H1 (cell line): ENCODE data around the gene MED31. TPM values are rescaled to one million over a fixed set of nuclear protein-coding genes. Genes with fewer than 3 reads are reported as not detected.

ENCODE experiments used
- CTCF ChIA-PET: fragments of 300-600 bp; sonication (Branson Sonifier 250); formaldehyde crosslinking; loops from one replicate; lab custom pipeline; 2021; ENCODE audit not compliant: partially characterized antibody; lab: Charles Lee
- POLR2A ChIA-PET: fragments of 300-600 bp; sonication (Branson Sonifier 250); formaldehyde crosslinking; loops from one replicate; lab custom pipeline; 2021; ENCODE audit warnings: inconsistent platforms; ENCODE audit not compliant: partially characterized antibody; lab: Charles Lee
- DNase-seq, 2 experiments: peaks; one replicate each; pipeline versions ENCODE4 v3.0.0 to v3.0.0-alpha.2; 2010 to 2022; ENCODE audit warnings: low spot score in 2 of 2, low read depth in 1 of 2, mixed read lengths in 1 of 2
- FAIRE-seq: peaks from 2 replicates; lab custom pipeline; 2011; peaks lifted over from hg19 to GRCh38; lab: Jason Lieb, UNC
- H2AFZ ChIP-seq: 2 replicates; pipeline ENCODE4 v1.8.1; 2012; ENCODE audit warnings: low read length, inconsistent platforms
- H2AK5ac ChIP-seq: 2 replicates; pipeline ENCODE4 v1.6.1; 2013; ENCODE audit warnings: low read depth, low read length
- H2BK120ac ChIP-seq: replicated peaks from 2 replicates; pipeline ENCODE3; 2013; ENCODE audit warnings: low read depth, low read length, inconsistent platforms
- H2BK12ac ChIP-seq: 2 replicates; pipeline ENCODE4 v1.6.1; 2013; ENCODE audit warnings: low read depth, low read length
- H2BK15ac ChIP-seq: 2 replicates; pipeline ENCODE4 v1.6.1; 2013; ENCODE audit warnings: low read length
- H2BK20ac ChIP-seq: 2 replicates; pipeline ENCODE4 v1.6.1; 2013; ENCODE audit warnings: low read length
- H2BK5ac ChIP-seq: 2 replicates; pipeline ENCODE4 v1.6.1; 2013; ENCODE audit warnings: low read depth, low read length
- H3K14ac ChIP-seq: 2 replicates; pipeline ENCODE4 v1.6.1; 2013; ENCODE audit warnings: inconsistent platforms; ENCODE audit not compliant: insufficient read length
- H3K18ac ChIP-seq: 2 replicates; pipeline ENCODE4 v1.6.1; 2013; ENCODE audit warnings: low read length; ENCODE audit errors: extremely low read depth
- H3K23ac ChIP-seq: 2 replicates; pipeline ENCODE4 v1.6.1; 2013; ENCODE audit warnings: inconsistent platforms; ENCODE audit not compliant: insufficient read length
- H3K23me2 ChIP-seq: 2 replicates; pipeline ENCODE4 v1.6.1; 2013; ENCODE audit warnings: low read depth, low read length
- H3K27ac ChIP-seq: 2 replicates; pipeline ENCODE4 v1.6.1; 2011; ENCODE audit warnings: low read depth, low read length, inconsistent platforms
- H3K27me3 ChIP-seq, 4 experiments: replicated peaks in 1 of 4; 1 replicate in 1 of 4; 2 replicates in 3 of 4; pipeline versions ENCODE4 v1.6.1 to v1.8.1; 2011 to 2013; ENCODE audit warnings: low read length in 3 of 4, mild to moderate bottlenecking in 3 of 4, inconsistent platforms in 2 of 4, mixed read lengths in 2 of 4, moderate library complexity in 1 of 4; ENCODE audit not compliant: control insufficient read depth in 3 of 4, insufficient read depth in 3 of 4; ENCODE audit errors: extremely low read depth in 1 of 4
- H3K36me3 ChIP-seq, 4 experiments: 2 replicates each; pipeline versions ENCODE4 v1.6.1 to v1.8.1; 2011 to 2013; ENCODE audit warnings: mild to moderate bottlenecking in 4 of 4, low read length in 3 of 4, moderate library complexity in 2 of 4, control low read depth in 1 of 4, inconsistent platforms in 1 of 4; ENCODE audit not compliant: insufficient read depth in 4 of 4, control insufficient read depth in 2 of 4
- H3K4ac ChIP-seq: replicated peaks from 2 replicates; pipeline ENCODE3; 2013; ENCODE audit warnings: low read length, low read depth, mixed read lengths, inconsistent platforms; ENCODE audit not compliant: insufficient read length
- H3K4me1 ChIP-seq, 4 experiments: replicated peaks in 1 of 4; 1 replicate in 1 of 4; 2 replicates in 3 of 4; pipeline versions ENCODE4 v1.6.1 to v1.8.1; 2011 to 2013; ENCODE audit warnings: low read length in 3 of 4, inconsistent platforms in 2 of 4, mixed read lengths in 1 of 4; ENCODE audit not compliant: insufficient read depth in 4 of 4, control insufficient read depth in 3 of 4
- H3K4me2 ChIP-seq, 2 experiments: 2 replicates each; pipeline versions ENCODE4 v1.6.1 to v1.8.1; 2011 to 2013; ENCODE audit warnings: low read depth in 2 of 2, low read length in 2 of 2, control low read depth in 1 of 2, inconsistent platforms in 1 of 2, mild to moderate bottlenecking in 1 of 2; ENCODE audit not compliant: insufficient read depth in 1 of 2
- H3K4me3 ChIP-seq, 4 experiments: fragments of 200-600, 300-600 bp in 1 of 4; sonication (generic), shearing (Covaris generic), sonication (Bioruptor Twin) in 1 of 4; 2 replicates each; pipeline versions ENCODE4 v1.5.1 to v1.8.1; 2011 to 2016; ENCODE audit warnings: low read length in 4 of 4, low read depth in 3 of 4, control low read depth in 2 of 4, inconsistent platforms in 2 of 4, mild to moderate bottlenecking in 2 of 4, mixed read lengths in 1 of 4, moderate library complexity in 1 of 4; ENCODE audit not compliant: insufficient read depth in 2 of 4; ENCODE audit errors: extremely low read depth in 1 of 4
- H3K56ac ChIP-seq: replicated peaks from 2 replicates; pipeline ENCODE3; 2013; ENCODE audit warnings: low read depth, mild to moderate bottlenecking, mixed read lengths, low read length, inconsistent platforms; ENCODE audit not compliant: insufficient read length
- H3K79me1 ChIP-seq: 2 replicates; pipeline ENCODE4 v1.6.1; 2013; ENCODE audit warnings: low read depth, low read length, control low read depth
- H3K79me2 ChIP-seq, 2 experiments: 2 replicates each; pipeline versions ENCODE4 v1.6.1 to v1.8.1; 2012 to 2013; ENCODE audit warnings: low read length in 2 of 2, mild to moderate bottlenecking in 2 of 2, inconsistent platforms in 1 of 2; ENCODE audit not compliant: insufficient read depth in 2 of 2, control insufficient read depth in 1 of 2
- H3K9ac ChIP-seq, 4 experiments: replicated peaks in 1 of 4; 1 replicate in 1 of 4; 2 replicates in 3 of 4; pipeline versions ENCODE4 v1.6.1 to v1.8.1; 2011 to 2013; ENCODE audit warnings: low read depth in 3 of 4, low read length in 3 of 4, control low read depth in 2 of 4, mild to moderate bottlenecking in 2 of 4, moderate library complexity in 2 of 4, inconsistent platforms in 1 of 4; ENCODE audit errors: extremely low read depth in 1 of 4
- H3K9me3 ChIP-seq, 2 experiments: 2 replicates each; pipeline versions ENCODE4 v1.6.1 to v1.8.1; 2012 to 2013; ENCODE audit warnings: mild to moderate bottlenecking in 2 of 2, moderate library complexity in 2 of 2, control low read depth in 1 of 2, inconsistent platforms in 1 of 2, low read depth in 1 of 2, low read length in 1 of 2, mixed read lengths in 1 of 2; ENCODE audit not compliant: insufficient read depth in 2 of 2
- H4K20me1 ChIP-seq, 2 experiments: replicated peaks in 1 of 2; 2 replicates each; pipeline versions ENCODE3 to v1.8.1; 2011 to 2013; ENCODE audit warnings: inconsistent platforms in 2 of 2, low read length in 2 of 2, mild to moderate bottlenecking in 1 of 2; ENCODE audit not compliant: insufficient read depth in 2 of 2, control insufficient read depth in 1 of 2
- H4K5ac ChIP-seq: 2 replicates; pipeline ENCODE4 v1.6.1; 2013; ENCODE audit warnings: low read length, low read depth, mixed read lengths, inconsistent platforms; ENCODE audit not compliant: insufficient read length
- H4K8ac ChIP-seq: 2 replicates; pipeline ENCODE4 v1.8.0; 2013; ENCODE audit warnings: mild to moderate bottlenecking, moderate library complexity, low read length, inconsistent platforms; ENCODE audit not compliant: insufficient read depth; ENCODE audit errors: extremely low read depth
- H4K91ac ChIP-seq: replicated peaks from 2 replicates; pipeline ENCODE3; 2013; ENCODE audit warnings: low read length, mixed read lengths, inconsistent platforms; ENCODE audit not compliant: insufficient read length
- CBX8 ChIP-seq: fragments of 300-800, 300-1000 bp; sonication (generic); IDR thresholded peaks from 2 replicates; pipeline ENCODE4 v1.7.1; 2016; ENCODE audit warnings: low read depth, low read length, borderline replicate concordance
- EP300 ChIP-seq, 2 experiments: IDR thresholded peaks; 1 replicate in 1 of 2; 2 replicates in 1 of 2; pipeline ENCODE4 v1.6.1; 2011 to 2012; ENCODE audit warnings: low read depth in 2 of 2, low read length in 2 of 2, mild to moderate bottlenecking in 2 of 2, borderline replicate concordance in 1 of 2, inconsistent platforms in 1 of 2, moderate library complexity in 1 of 2
- EZH2 ChIP-seq: fragments of 200-600 bp; sonication (generic); IDR thresholded peaks from 2 replicates; pipeline ENCODE4 v1.7.1; 2012; ENCODE audit warnings: low read depth, mild to moderate bottlenecking, moderate library complexity, low read length, inconsistent platforms; ENCODE audit not compliant: severe bottlenecking
- HDAC2 ChIP-seq, 2 experiments: fragments of 300-600 bp in 1 of 2; sonication (generic) in 1 of 2; IDR thresholded peaks; 2 replicates each; pipeline ENCODE4 v1.6.1; 2011 to 2012; ENCODE audit warnings: low read depth in 2 of 2, low read length in 2 of 2, mild to moderate bottlenecking in 2 of 2, moderate library complexity in 2 of 2, borderline replicate concordance in 1 of 2, inconsistent platforms in 1 of 2
- SAP30 ChIP-seq: fragments of 300-600 bp; sonication (generic); IDR thresholded peaks from 2 replicates; pipeline ENCODE4 v1.7.1; 2012; ENCODE audit warnings: low read length, moderate library complexity, mild to moderate bottlenecking, inconsistent platforms; ENCODE audit not compliant: insufficient read depth, insufficient replicate concordance
- WGBS, 2 experiments: shearing (Covaris generic) in 1 of 2; methylation state at CpG; one replicate each; pipeline versions ENCODE4 v1.1.6 to v1.1.7; 2013 to 2015; ENCODE audit warnings: low lambda C conversion rate in 2 of 2, mixed read lengths in 2 of 2, inconsistent platforms in 1 of 2, low coverage in 1 of 2, missing lambda C conversion rate in 1 of 2; ENCODE audit not compliant: insufficient replicate concordance in 2 of 2, insufficient coverage in 1 of 2, insufficient read length in 1 of 2; ENCODE audit errors: extremely low coverage in 1 of 2, missing lambda C conversion rate in 1 of 2; 5-methylcytosine and 5-hydroxymethylcytosine counted together
- polyA plus RNA-seq, 7 experiments: library from polyadenylated mRNA; depleted of rRNA in 3 of 7; stranded (reverse) in 5 of 7; unstranded in 2 of 7; fragments of >200 nt in 5 of 7; fragments of 200-250 nt in 2 of 7; gene quantifications; 1 replicate in 5 of 7; 2 replicates in 1 of 7; 4 replicates in 1 of 7; pipeline versions ENCODE4 v1.2.1 to v1.2.3, GENCODE V29; 2011 to 2013; ENCODE audit warnings: missing spikeins in 2 of 7, mixed read lengths in 2 of 7
- total RNA-seq: library from RNA; stranded (reverse); fragmentation: NEBNext Ultra II Directional; extraction: Animal tissue kit (Norgen Biotek cat#: 25700); gene quantifications from 2 replicates; pipeline ENCODE4 v1.2.1, GENCODE V29; 2021
- TF ChIP-seq, protein P1 (sequence below): IDR thresholded peaks from 2 replicates; pipeline ENCODE4 v1.6.1; 2012; ENCODE audit warnings: low read length, inconsistent platforms
- TF ChIP-seq, protein P2 (sequence below): IDR thresholded peaks from 2 replicates; pipeline ENCODE4 v1.6.1; 2012; ENCODE audit warnings: inconsistent platforms

The MED31 gene
- total and polyA plus RNA-seq, 2 of the 8 experiments (the other 6 are each of a cell fraction or from before 2014, with no cell fraction given) = 4.6 to 12.3 TPM

DNA sequence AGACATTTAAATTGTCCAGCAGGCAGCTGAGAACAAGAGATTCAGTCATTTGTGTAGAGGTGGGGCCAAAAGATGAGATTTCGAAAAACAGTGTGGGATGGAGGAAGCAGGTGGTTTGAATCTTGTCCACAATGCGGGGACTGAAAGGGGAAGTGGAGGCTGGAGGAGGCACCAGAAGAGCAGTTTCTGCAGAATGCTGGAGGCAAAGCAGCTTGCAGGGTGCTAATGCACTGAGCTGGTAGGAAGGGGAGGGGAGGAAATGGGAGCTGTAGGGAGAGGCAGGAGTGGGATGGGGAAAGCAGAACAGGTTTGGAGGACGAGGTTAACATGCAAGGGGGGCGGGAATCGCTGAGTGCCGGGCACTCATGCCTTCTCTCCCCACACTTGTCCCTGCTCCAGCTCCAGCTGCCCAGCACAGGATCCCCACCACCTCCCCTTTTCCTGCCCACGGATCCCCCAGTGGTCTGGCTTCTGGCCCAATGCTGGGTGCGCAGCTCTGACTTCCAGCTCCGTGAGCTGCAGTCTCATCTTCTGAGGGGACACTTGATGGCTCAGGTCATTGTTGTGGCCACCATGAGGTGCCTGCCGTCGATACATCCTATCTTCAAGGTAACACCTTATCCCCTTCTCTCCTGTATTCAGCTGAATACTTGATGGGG, 9.5 kb upstream of the MED31 start:
- POLR2A ChIA-PET = no interaction called here
- Histone ChIP-seq H3K36me3 (no peaks in the 10 kb centered on the region), H3K4ac (no peak overlapping the region), H3K23me2 (no peaks in the 10 kb centered on the region; the same call in 1 of the 2 replicates), H4K8ac (no peak overlapping the region), H3K14ac (no peak overlapping the region), H3K27me3 (peaks cover 0 to 18% (median 14%) of the 10 kb centered on the region in 4 experiments; a peak in 6 of 7 replicates), H2BK120ac (no peak overlapping the region), H2BK15ac (no peak overlapping the region), H4K5ac (no peak overlapping the region), H3K9me3 (no peaks in the 10 kb centered on the region), H3K9ac (no peak overlapping the region), H3K79me1 (no peaks in the 10 kb centered on the region), H2BK20ac (no peak overlapping the region), H3K23ac (no peak overlapping the region), H3K4me2 (no peak overlapping the region), H2BK12ac (no peak overlapping the region), H3K4me1 (peaks cover 0 to 7% (median 2%) of the 10 kb centered on the region in 4 experiments; a peak in 2 of 7 replicates), H2AK5ac (no peak overlapping the region), H4K20me1 (no peaks in the 10 kb centered on the region), H3K56ac (no peak overlapping the region), H3K18ac (no peak overlapping the region), H3K4me3 (no peak overlapping the region), H2BK5ac (no peak overlapping the region), H4K91ac (no peak overlapping the region), H3K27ac (no peak overlapping the region), H2AFZ (no peak overlapping the region), H3K79me2 (no peaks in the 10 kb centered on the region)
- 85% methylated on average over 11 of the region's 11 CpGs; no CpG with 5 or more reads in 1 of the 2 experiments for WGBS, 2 experiments
- FAIRE-seq = no peak
- CTCF ChIA-PET = interaction anchor here (0.7 to 1.7 kb wide), 3 partner anchors 40 to 343 kb away, joined by 3 to 4 read pairs (median 4); no protein-coding TSS in a partner anchor
- DNase-seq = no peak
- TF ChIP-seq HDAC2 (IDR thresholded peaks at IDR 0.05; ENCODE audit: borderline replicate concordance in 1 of 2, low read depth in 2 of 2, low read length in 2 of 2) (no peak), CBX8 (no peak), EP300 (IDR thresholded peaks at IDR 0.05; ENCODE audit: borderline replicate concordance in 1 of 2, low read depth in 2 of 2, low read length in 2 of 2) (no peak), EZH2 (no peak), SAP30 (no peak)
- TF ChIP-seq, protein P1, sequence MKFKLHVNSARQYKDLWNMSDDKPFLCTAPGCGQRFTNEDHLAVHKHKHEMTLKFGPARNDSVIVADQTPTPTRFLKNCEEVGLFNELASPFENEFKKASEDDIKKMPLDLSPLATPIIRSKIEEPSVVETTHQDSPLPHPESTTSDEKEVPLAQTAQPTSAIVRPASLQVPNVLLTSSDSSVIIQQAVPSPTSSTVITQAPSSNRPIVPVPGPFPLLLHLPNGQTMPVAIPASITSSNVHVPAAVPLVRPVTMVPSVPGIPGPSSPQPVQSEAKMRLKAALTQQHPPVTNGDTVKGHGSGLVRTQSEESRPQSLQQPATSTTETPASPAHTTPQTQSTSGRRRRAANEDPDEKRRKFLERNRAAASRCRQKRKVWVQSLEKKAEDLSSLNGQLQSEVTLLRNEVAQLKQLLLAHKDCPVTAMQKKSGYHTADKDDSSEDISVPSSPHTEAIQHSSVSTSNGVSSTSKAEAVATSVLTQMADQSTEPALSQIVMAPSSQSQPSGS = no peak
- TF ChIP-seq, protein P2, sequence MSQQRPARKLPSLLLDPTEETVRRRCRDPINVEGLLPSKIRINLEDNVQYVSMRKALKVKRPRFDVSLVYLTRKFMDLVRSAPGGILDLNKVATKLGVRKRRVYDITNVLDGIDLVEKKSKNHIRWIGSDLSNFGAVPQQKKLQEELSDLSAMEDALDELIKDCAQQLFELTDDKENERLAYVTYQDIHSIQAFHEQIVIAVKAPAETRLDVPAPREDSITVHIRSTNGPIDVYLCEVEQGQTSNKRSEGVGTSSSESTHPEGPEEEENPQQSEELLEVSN = no peak
